GM10847 (cell line): Measurements from ENCODE around the gene AQP11.

Experiments
- POLR2A ChIP-seq: IDR thresholded peaks from 2 replicates; pipeline ENCODE4 v1.6.1; 2011; ENCODE audit not compliant: insufficient read length; ENCODE audit errors: extremely low read depth

AQP11 gene

GRCh38 chr11:77589521-77590193 is at the start of gene AQP11:
Gene AQP11 (plus strand): TSS chr11:77589953. CDS start chr11:77589993, 40 bp downstream.
- no peak for TF ChIP-seq POLR2A

GRCh38 chr11:77542296-77542695 is 47.5 kb upstream of the AQP11 start:
- TF ChIP-seq POLR2A = no peak

GRCh38 chr11:77547047-77547836 is 42.5 kb upstream of the AQP11 start:
- no peak for TF ChIP-seq POLR2A

GRCh38 chr11:77547863-77548551 is 41.7 kb upstream of the AQP11 start:
- no peak for TF ChIP-seq POLR2A

- no peak for TF ChIP-seq POLR2A
These were observed 41.0 kb upstream of the AQP11 start for GRCh38 chr11:77548552-77549445.

GRCh38 chr11:77557553-77557952 is 32.2 kb upstream of the AQP11 start:
- TF ChIP-seq POLR2A = no peak

- TF ChIP-seq POLR2A = no peak
These were observed 31.4 kb upstream of the AQP11 start for GRCh38 chr11:77558380-77558779.

GRCh38 chr11:77559686-77560401 is 29.9 kb upstream of the AQP11 start:
- TF ChIP-seq POLR2A = no peak

GRCh38 chr11:77560605-77561004 is 29.1 kb upstream of the AQP11 start:
- TF ChIP-seq POLR2A = no peak

- TF ChIP-seq POLR2A = no peak
These were observed 28.5 kb upstream of the AQP11 start for GRCh38 chr11:77561257-77561656.

GRCh38 chr11:77568306-77568705 is 21.4 kb upstream of the AQP11 start:
- TF ChIP-seq POLR2A = no peak

- no peak for TF ChIP-seq POLR2A
These were observed 20.7 kb upstream of the AQP11 start for GRCh38 chr11:77568916-77569675.

- TF ChIP-seq POLR2A = no peak
These were observed 20.1 kb upstream of the AQP11 start for GRCh38 chr11:77569676-77570070.
